ENCODE results near the gene ASPSCR1. TPM values are rescaled to one million over a fixed set of nuclear protein-coding genes. Genes with fewer than 3 reads are reported as not detected.

Gene ASPSCR1
- 10 to 100 TPM; 30.3 to 30.5 TPM for total RNA-seq
- polyA plus RNA-seq, result 100 to 1,000 TPM in 1 of 2 donors, 10 to 100 TPM in 1; 15.0 to 108 TPM
- long read RNA-seq, donor 1, full-length matches to known transcripts, result 119 of 182 reads
- long read RNA-seq, donor 1, partial matches to known transcripts, result 9 of 182 reads
- long read RNA-seq, donor 1, other reads (novel, unspliced or antisense), result 54 of 182 reads
- long read RNA-seq, donor 2, full-length matches to known transcripts, result 12 of 26 reads
- long read RNA-seq, donor 2, partial matches to known transcripts, result 4 of 26 reads
- long read RNA-seq, donor 2, other reads (novel, unspliced or antisense), result 10 of 26 reads

- peak within 1 kb of the TSS in 1 of 2 donors; percentile 53 for H3K27ac ChIP-seq (ENCODE audit: low read depth in 1 of 2, low read length in 2 of 2)
- H3K9me3 ChIP-seq (ENCODE audit: control insufficient read depth, low read length), result no peaks in the 10 kb centered on the region
- peak within 1 kb of the TSS; percentile 43 to 75 for H3K4me3 ChIP-seq (ENCODE audit: low read length in 2 of 2)
- intact Hi-C loops (cut with DNase I), result no loop called here
- 0% methylated on average over 53 to 76 of the region's 76 CpGs for WGBS, 2 donors
- peak; percentile 95 to 97 for DNase-seq
- no peaks in the 10 kb centered on the region for H3K4me1 ChIP-seq (ENCODE audit: control insufficient read depth in 1 of 2, insufficient read depth in 2 of 2, low read length in 2 of 2)
- H3K36me3 ChIP-seq (ENCODE audit: control insufficient read depth in 1 of 2, insufficient read depth in 2 of 2, low read length in 1 of 2), result no peaks in the 10 kb centered on the region
- H3K27me3 ChIP-seq (ENCODE audit: control insufficient read depth in 1 of 2, insufficient read depth in 2 of 2, low read length in 1 of 2), result no peaks in the 10 kb centered on the region
- ATAC-seq (ENCODE audit: low FRiP score), result peak; percentile 98
Observed at GRCh38 chr17:81977211-81977808, at the start of gene ASPSCR1. Gene ASPSCR1, plus strand, starts transcription at chr17:81977629. Its CDS starts 18 bp downstream, at chr17:81977647.

- H3K27ac ChIP-seq (ENCODE audit: low read depth in 1 of 2, low read length in 2 of 2), result peak within 1 kb of the TSS; percentile 14 to 53
- H3K4me3 ChIP-seq (ENCODE audit: low read length in 2 of 2), result peak within 1 kb of the TSS; percentile 90 to 91
- H3K27me3 ChIP-seq (ENCODE audit: control insufficient read depth in 1 of 2, insufficient read depth in 2 of 2, low read length in 1 of 2), result no peaks in the 10 kb centered on the region
- ATAC-seq (ENCODE audit: low FRiP score) (peak; percentile 79), DNase-seq (peak; percentile 95 to 98)
- 1% methylated on average over 78 to 98 of the region's 98 CpGs for WGBS, 2 donors
- no peaks in the 10 kb centered on the region for H3K4me1 ChIP-seq (ENCODE audit: control insufficient read depth in 1 of 2, insufficient read depth in 2 of 2, low read length in 2 of 2)
- no peaks in the 10 kb centered on the region for H3K9me3 ChIP-seq (ENCODE audit: control insufficient read depth, low read length)
- H3K36me3 ChIP-seq (ENCODE audit: control insufficient read depth in 1 of 2, insufficient read depth in 2 of 2, low read length in 1 of 2), result no peaks in the 10 kb centered on the region
- intact Hi-C loops (cut with DNase I), result no loop called here
Observed at GRCh38 chr17:81927653-81928543, 49.5 kb upstream of the ASPSCR1 start, which contains the start of gene MAFG. Gene MAFG, minus strand, starts transcription at chr17:81927735. Its CDS starts 4,550 bp downstream, at chr17:81923185.

- Histone ChIP-seq H3K36me3 (ENCODE audit: control insufficient read depth in 1 of 2, insufficient read depth in 2 of 2, low read length in 1 of 2) (no peaks in the 10 kb centered on the region), H3K4me3 (ENCODE audit: low read length in 2 of 2) (no peak overlapping the region), H3K27me3 (ENCODE audit: control insufficient read depth in 1 of 2, insufficient read depth in 2 of 2, low read length in 1 of 2) (no peaks in the 10 kb centered on the region), H3K4me1 (ENCODE audit: control insufficient read depth in 1 of 2, insufficient read depth in 2 of 2, low read length in 2 of 2) (no peaks in the 10 kb centered on the region), H3K9me3 (ENCODE audit: control insufficient read depth, low read length) (no peaks in the 10 kb centered on the region), H3K27ac (ENCODE audit: low read depth in 1 of 2, low read length in 2 of 2) (no peak overlapping the region)
- peak; percentile 45 to 77 for DNase-seq
- intact Hi-C loops (cut with DNase I), result no loop called here
- ATAC-seq (ENCODE audit: low FRiP score), result no peak
- WGBS, 2 donors, result 43 to 45% methylated on average over 43 to 44 of the region's 44 CpGs
Observed at GRCh38 chr17:81928544-81929252, 48.7 kb upstream of the ASPSCR1 start.

GRCh38 chr17:81929253-81930141 lies 47.9 kb upstream of the ASPSCR1 start:
- no peaks in the 10 kb centered on the region for H3K36me3 ChIP-seq (ENCODE audit: control insufficient read depth in 1 of 2, insufficient read depth in 2 of 2, low read length in 1 of 2)
- DNase-seq, result peak; percentile 47 to 75
- no peaks in the 10 kb centered on the region for H3K27me3 ChIP-seq (ENCODE audit: control insufficient read depth in 1 of 2, insufficient read depth in 2 of 2, low read length in 1 of 2)
- 94 to 96% methylated on average over 31 of the region's 31 CpGs for WGBS, 2 donors
- intact Hi-C loops (cut with DNase I), result no loop called here
- H3K27ac ChIP-seq (ENCODE audit: low read depth in 1 of 2, low read length in 2 of 2), result no peak overlapping the region
- no peaks in the 10 kb centered on the region for H3K9me3 ChIP-seq (ENCODE audit: control insufficient read depth, low read length)
- no peak for ATAC-seq (ENCODE audit: low FRiP score)
- no peaks in the 10 kb centered on the region for H3K4me1 ChIP-seq (ENCODE audit: control insufficient read depth in 1 of 2, insufficient read depth in 2 of 2, low read length in 2 of 2)
- H3K4me3 ChIP-seq (ENCODE audit: low read length in 2 of 2), result no peak overlapping the region

- Histone ChIP-seq H3K4me3 (ENCODE audit: low read length in 2 of 2) (no peak overlapping the region), H3K36me3 (ENCODE audit: control insufficient read depth in 1 of 2, insufficient read depth in 2 of 2, low read length in 1 of 2) (no peaks in the 10 kb centered on the region), H3K4me1 (ENCODE audit: control insufficient read depth in 1 of 2, insufficient read depth in 2 of 2, low read length in 2 of 2) (no peaks in the 10 kb centered on the region), H3K27me3 (ENCODE audit: control insufficient read depth in 1 of 2, insufficient read depth in 2 of 2, low read length in 1 of 2) (no peaks in the 10 kb centered on the region), H3K27ac (ENCODE audit: low read depth in 1 of 2, low read length in 2 of 2) (no peak overlapping the region), H3K9me3 (ENCODE audit: control insufficient read depth, low read length) (no peaks in the 10 kb centered on the region)
- no peak for ATAC-seq (ENCODE audit: low FRiP score)
- WGBS, 2 donors, result 65 to 69% methylated on average over 20 of the region's 20 CpGs
- intact Hi-C loops (cut with DNase I), result no loop called here
- peak in 1 of 2 donors; percentile 50 for DNase-seq
Observed at GRCh38 chr17:81930142-81931125, 47.0 kb upstream of the ASPSCR1 start.

- H3K4me1 ChIP-seq (ENCODE audit: control insufficient read depth in 1 of 2, insufficient read depth in 2 of 2, low read length in 2 of 2), result no peaks in the 10 kb centered on the region
- no peak overlapping the region for H3K27ac ChIP-seq (ENCODE audit: low read depth in 1 of 2, low read length in 2 of 2)
- H3K9me3 ChIP-seq (ENCODE audit: control insufficient read depth, low read length), result no peaks in the 10 kb centered on the region
- 75 to 76% methylated on average over 13 of the region's 13 CpGs for WGBS, 2 donors
- intact Hi-C loops (cut with DNase I), result no loop called here
- no peaks in the 10 kb centered on the region for H3K36me3 ChIP-seq (ENCODE audit: control insufficient read depth in 1 of 2, insufficient read depth in 2 of 2, low read length in 1 of 2)
- DNase-seq (peak in 1 of 2 donors; percentile 44), ATAC-seq (ENCODE audit: low FRiP score) (no peak)
- no peaks in the 10 kb centered on the region for H3K27me3 ChIP-seq (ENCODE audit: control insufficient read depth in 1 of 2, insufficient read depth in 2 of 2, low read length in 1 of 2)
- H3K4me3 ChIP-seq (ENCODE audit: low read length in 2 of 2), result no peak overlapping the region
Observed at GRCh38 chr17:81931189-81931556, 46.3 kb upstream of the ASPSCR1 start.

Data from aorta (tissue), 5 donors.